Measurements from ENCODE around the gene BTBD18. TPM values are rescaled to one million over a fixed set of nuclear protein-coding genes. Genes with fewer than 3 reads are reported as not detected.

BTBD18 gene
- total and polyA plus RNA-seq, 2 of the 13 experiments (the other 11 are each of a cell fraction or from before 2014, with no cell fraction given), result not detected

DNA sequence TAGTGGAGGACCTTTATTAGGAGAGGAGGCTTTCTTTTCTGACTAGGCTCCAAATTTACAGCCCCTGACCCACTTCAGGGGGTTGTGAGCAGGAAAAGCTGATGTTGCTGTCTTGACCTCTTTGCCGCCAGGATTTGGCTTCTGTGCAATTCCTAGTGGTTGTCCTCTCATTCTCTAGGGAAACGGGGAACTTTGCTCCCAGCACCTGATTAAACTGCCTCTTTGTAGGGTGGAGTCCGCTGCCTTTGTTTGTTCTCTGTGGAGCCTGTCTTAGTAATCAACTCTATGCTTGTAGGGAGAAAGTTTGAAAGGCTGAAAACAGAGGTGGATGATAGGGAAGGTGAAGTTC, 26.3 kb upstream of the BTBD18 start (continued):
- peak; percentile 57; the same call in 1 of the 2 replicates for TF ChIP-seq KDM6A (CRISPR knock-in tag; IDR thresholded peaks at IDR 0.05; ENCODE audit: low read depth)
- no peak for TF ChIP-seq FOSL1 (CRISPR knock-in tag; IDR thresholded peaks at IDR 0.05; ENCODE audit: borderline replicate concordance)
- peak; percentile 30; the same call in 1 of the 2 replicates for TF ChIP-seq ELF4 (CRISPR knock-in tag; IDR thresholded peaks at IDR 0.05; ENCODE audit: borderline replicate concordance)
- TF ChIP-seq PAX8 (CRISPR knock-in tag; IDR thresholded peaks at IDR 0.05; ENCODE audit: borderline replicate concordance), result no peak
- TF ChIP-seq ZBTB42 (CRISPR knock-in tag; IDR thresholded peaks at IDR 0.05), result no peak
- TF ChIP-seq SP5 (CRISPR knock-in tag; IDR thresholded peaks at IDR 0.05; ENCODE audit: borderline replicate concordance, low read depth), result peak; percentile 55; the same call in 1 of the 2 replicates
- TF ChIP-seq RFX1 (IDR thresholded peaks at IDR 0.05), result no peak
- no peak for TF ChIP-seq HNRNPH1 (optimal IDR thresholded peaks at IDR 0.05; ENCODE audit: low read depth, low read length)
- TF ChIP-seq, protein P1, sequence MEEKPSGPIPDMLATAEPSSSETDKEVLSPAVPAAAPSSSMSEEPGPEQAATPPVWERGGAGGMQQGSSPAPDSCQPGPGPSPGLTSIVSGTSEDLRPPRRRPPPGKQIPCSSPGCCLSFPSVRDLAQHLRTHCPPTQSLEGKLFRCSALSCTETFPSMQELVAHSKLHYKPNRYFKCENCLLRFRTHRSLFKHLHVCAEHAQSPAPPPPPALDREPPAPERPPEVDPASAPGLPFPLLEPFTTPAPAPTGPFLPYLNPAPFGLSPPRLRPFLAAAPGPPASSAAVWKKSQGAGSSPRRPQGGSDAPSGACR (CRISPR knock-in tag; IDR thresholded peaks at IDR 0.05), result 0 out of 2 replicates have a peak, but pooled peaks have one; percentile 7
- peak; percentile 63; the same call in 1 of the 2 replicates for TF ChIP-seq HMG20A (CRISPR knock-in tag; IDR thresholded peaks at IDR 0.05; ENCODE audit: borderline replicate concordance)
- TF ChIP-seq ZNF547 (CRISPR knock-in tag; IDR thresholded peaks at IDR 0.05), result no peak
- TF ChIP-seq ZNF766 (CRISPR knock-in tag; IDR thresholded peaks at IDR 0.05; ENCODE audit: borderline replicate concordance), result no peak
- TF ChIP-seq, protein P2, sequence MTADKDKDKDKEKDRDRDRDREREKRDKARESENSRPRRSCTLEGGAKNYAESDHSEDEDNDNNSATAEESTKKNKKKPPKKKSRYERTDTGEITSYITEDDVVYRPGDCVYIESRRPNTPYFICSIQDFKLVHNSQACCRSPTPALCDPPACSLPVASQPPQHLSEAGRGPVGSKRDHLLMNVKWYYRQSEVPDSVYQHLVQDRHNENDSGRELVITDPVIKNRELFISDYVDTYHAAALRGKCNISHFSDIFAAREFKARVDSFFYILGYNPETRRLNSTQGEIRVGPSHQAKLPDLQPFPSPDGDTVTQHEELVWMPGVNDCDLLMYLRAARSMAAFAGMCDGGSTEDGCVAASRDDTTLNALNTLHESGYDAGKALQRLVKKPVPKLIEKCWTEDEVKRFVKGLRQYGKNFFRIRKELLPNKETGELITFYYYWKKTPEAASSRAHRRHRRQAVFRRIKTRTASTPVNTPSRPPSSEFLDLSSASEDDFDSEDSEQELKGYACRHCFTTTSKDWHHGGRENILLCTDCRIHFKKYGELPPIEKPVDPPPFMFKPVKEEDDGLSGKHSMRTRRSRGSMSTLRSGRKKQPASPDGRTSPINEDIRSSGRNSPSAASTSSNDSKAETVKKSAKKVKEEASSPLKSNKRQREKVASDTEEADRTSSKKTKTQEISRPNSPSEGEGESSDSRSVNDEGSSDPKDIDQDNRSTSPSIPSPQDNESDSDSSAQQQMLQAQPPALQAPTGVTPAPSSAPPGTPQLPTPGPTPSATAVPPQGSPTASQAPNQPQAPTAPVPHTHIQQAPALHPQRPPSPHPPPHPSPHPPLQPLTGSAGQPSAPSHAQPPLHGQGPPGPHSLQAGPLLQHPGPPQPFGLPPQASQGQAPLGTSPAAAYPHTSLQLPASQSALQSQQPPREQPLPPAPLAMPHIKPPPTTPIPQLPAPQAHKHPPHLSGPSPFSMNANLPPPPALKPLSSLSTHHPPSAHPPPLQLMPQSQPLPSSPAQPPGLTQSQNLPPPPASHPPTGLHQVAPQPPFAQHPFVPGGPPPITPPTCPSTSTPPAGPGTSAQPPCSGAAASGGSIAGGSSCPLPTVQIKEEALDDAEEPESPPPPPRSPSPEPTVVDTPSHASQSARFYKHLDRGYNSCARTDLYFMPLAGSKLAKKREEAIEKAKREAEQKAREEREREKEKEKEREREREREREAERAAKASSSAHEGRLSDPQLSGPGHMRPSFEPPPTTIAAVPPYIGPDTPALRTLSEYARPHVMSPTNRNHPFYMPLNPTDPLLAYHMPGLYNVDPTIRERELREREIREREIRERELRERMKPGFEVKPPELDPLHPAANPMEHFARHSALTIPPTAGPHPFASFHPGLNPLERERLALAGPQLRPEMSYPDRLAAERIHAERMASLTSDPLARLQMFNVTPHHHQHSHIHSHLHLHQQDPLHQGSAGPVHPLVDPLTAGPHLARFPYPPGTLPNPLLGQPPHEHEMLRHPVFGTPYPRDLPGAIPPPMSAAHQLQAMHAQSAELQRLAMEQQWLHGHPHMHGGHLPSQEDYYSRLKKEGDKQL (CRISPR knock-in tag; IDR thresholded peaks at IDR 0.05; ENCODE audit: low read depth), result no peak
- TF ChIP-seq FOXA1 (IDR thresholded peaks at IDR 0.05), result no peak
- peak; percentile 70 for TF ChIP-seq FOXA1 (CRISPR knock-in tag; IDR thresholded peaks at IDR 0.05)
- TF ChIP-seq DPF2 (CRISPR knock-in tag; IDR thresholded peaks at IDR 0.05; ENCODE audit: borderline replicate concordance, low read depth), result no peak
- no peak for TF ChIP-seq ZSCAN30 (CRISPR knock-in tag; IDR thresholded peaks at IDR 0.05)
- peak; percentile 33; the same call in 1 of the 2 replicates for TF ChIP-seq ZNF441 (CRISPR knock-in tag; IDR thresholded peaks at IDR 0.05; ENCODE audit: borderline replicate concordance)
- TF ChIP-seq, protein P3, sequence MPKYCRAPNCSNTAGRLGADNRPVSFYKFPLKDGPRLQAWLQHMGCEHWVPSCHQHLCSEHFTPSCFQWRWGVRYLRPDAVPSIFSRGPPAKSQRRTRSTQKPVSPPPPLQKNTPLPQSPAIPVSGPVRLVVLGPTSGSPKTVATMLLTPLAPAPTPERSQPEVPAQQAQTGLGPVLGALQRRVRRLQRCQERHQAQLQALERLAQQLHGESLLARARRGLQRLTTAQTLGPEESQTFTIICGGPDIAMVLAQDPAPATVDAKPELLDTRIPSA (CRISPR knock-in tag; IDR thresholded peaks at IDR 0.05; ENCODE audit: borderline replicate concordance), result no peak
- no peak for TF ChIP-seq CBX2 (IDR thresholded peaks at IDR 0.05; ENCODE audit: low read depth, low read length)
- TF ChIP-seq CBX2 (CRISPR knock-in tag; IDR thresholded peaks at IDR 0.05; ENCODE audit: low read depth), result no peak
- no peak for TF ChIP-seq SYNCRIP (IDR thresholded peaks at IDR 0.05; ENCODE audit: insufficient read depth, low read depth, low read length)
- peak; percentile 80 for TF ChIP-seq BHLHE40 (IDR thresholded peaks at IDR 0.05; ENCODE audit: low read length)
- no peak for TF ChIP-seq KLF15 (CRISPR knock-in tag; IDR thresholded peaks at IDR 0.05; ENCODE audit: borderline replicate concordance)
- no peak for TF ChIP-seq FOXC1 (CRISPR knock-in tag; IDR thresholded peaks at IDR 0.05; ENCODE audit: borderline replicate concordance)

Data from HepG2 (cell line).